ENCODE measurements around the gene PSMG3. TPM values are rescaled to one million over a fixed set of nuclear protein-coding genes. Genes with fewer than 3 reads are reported as not detected.

The PSMG3 gene
- total RNA-seq, 3 donors from 2014 or later (not counting 1 experiment from before 2014, with no cell fraction given): 19.0 to 21.4 (median 20.5) TPM

GRCh38 chr7:1554333-1555045, 15.3 kb downstream of the PSMG3 start:
- 84% methylated on average over 20 of the region's 20 CpGs for WGBS (ENCODE audit: insufficient coverage)
- H3K27ac ChIP-seq (ENCODE audit: low read length): no peak overlapping the region
- H3K4me3 ChIP-seq (ENCODE audit: low read length): no peak overlapping the region
- no peaks in the 10 kb centered on the region for H3K9me3 ChIP-seq (ENCODE audit: control insufficient read depth, insufficient read depth, low read length)
- H3K4me3 Mint-ChIP-seq: no peak overlapping the region
- ATAC-seq: no peak
- H3K27me3 Mint-ChIP-seq (ENCODE audit: low read depth in 2 of 2): peaks cover 0 to 2% of the 10 kb centered on the region in 2 donors
- no peaks in the 10 kb centered on the region for H3K36me3 Mint-ChIP-seq
- DNase-seq: no peak
- intact Hi-C loops (cut with micrococcal nuclease): no loop called here
- no peaks in the 10 kb centered on the region for H3K27me3 ChIP-seq (ENCODE audit: control insufficient read depth, insufficient read depth, low read length)
- TF ChIP-seq CTCF (IDR thresholded peaks at IDR 0.05): no peak
- H3K36me3 ChIP-seq (ENCODE audit: control insufficient read depth, insufficient read depth, low read length): no peaks in the 10 kb centered on the region
- no peak overlapping the region for H3K27ac Mint-ChIP-seq
- no peaks in the 10 kb centered on the region for H3K9me3 Mint-ChIP-seq
- H3K4me1 ChIP-seq (ENCODE audit: control insufficient read depth, insufficient read depth, low read length): peaks cover 4% of the 10 kb centered on the region
- peaks cover 0 to 12% of the 10 kb centered on the region in 2 donors for H3K4me1 Mint-ChIP-seq

GRCh38 chr7:1553512-1554210, 16.2 kb downstream of the PSMG3 start:
- intact Hi-C loops (cut with micrococcal nuclease): no loop called here
- H3K27me3 ChIP-seq (ENCODE audit: control insufficient read depth, insufficient read depth, low read length): no peaks in the 10 kb centered on the region
- H3K36me3 Mint-ChIP-seq: no peaks in the 10 kb centered on the region
- DNase-seq (no peak), ATAC-seq (no peak)
- H3K4me3 ChIP-seq (ENCODE audit: low read length): no peak overlapping the region
- no peak overlapping the region for H3K27ac Mint-ChIP-seq
- no peaks in the 10 kb centered on the region for H3K9me3 ChIP-seq (ENCODE audit: control insufficient read depth, insufficient read depth, low read length)
- H3K4me1 Mint-ChIP-seq: peaks cover 0 to 15% of the 10 kb centered on the region in 2 donors
- WGBS (ENCODE audit: insufficient coverage): 94% methylated on average over 28 of the region's 28 CpGs
- peaks cover 4% of the 10 kb centered on the region for H3K4me1 ChIP-seq (ENCODE audit: control insufficient read depth, insufficient read depth, low read length)
- no peak for TF ChIP-seq CTCF (IDR thresholded peaks at IDR 0.05)
- H3K9me3 Mint-ChIP-seq: no peaks in the 10 kb centered on the region
- H3K4me3 Mint-ChIP-seq: no peak overlapping the region
- H3K27me3 Mint-ChIP-seq (ENCODE audit: low read depth in 2 of 2): peaks cover 0 to 2% of the 10 kb centered on the region in 2 donors
- H3K36me3 ChIP-seq (ENCODE audit: control insufficient read depth, insufficient read depth, low read length): no peaks in the 10 kb centered on the region
- no peak overlapping the region for H3K27ac ChIP-seq (ENCODE audit: low read length)

GRCh38 chr7:1552200-1552599, 17.6 kb downstream of the PSMG3 start:
- no peaks in the 10 kb centered on the region for H3K27me3 ChIP-seq (ENCODE audit: control insufficient read depth, insufficient read depth, low read length)
- DNase-seq (no peak), ATAC-seq (no peak)
- H3K4me1 Mint-ChIP-seq: peaks cover 0 to 21% of the 10 kb centered on the region in 2 donors
- H3K36me3 Mint-ChIP-seq: no peaks in the 10 kb centered on the region
- H3K9me3 Mint-ChIP-seq: no peaks in the 10 kb centered on the region
- no peak overlapping the region for H3K4me3 ChIP-seq (ENCODE audit: low read length)
- WGBS (ENCODE audit: insufficient coverage): 93% methylated on average over 7 of the region's 7 CpGs
- peaks cover 0 to 2% of the 10 kb centered on the region in 2 donors for H3K27me3 Mint-ChIP-seq (ENCODE audit: low read depth in 2 of 2)
- peaks cover 4% of the 10 kb centered on the region for H3K4me1 ChIP-seq (ENCODE audit: control insufficient read depth, insufficient read depth, low read length)
- no peaks in the 10 kb centered on the region for H3K36me3 ChIP-seq (ENCODE audit: control insufficient read depth, insufficient read depth, low read length)
- TF ChIP-seq CTCF (IDR thresholded peaks at IDR 0.05): no peak
- H3K27ac Mint-ChIP-seq: no peak overlapping the region
- intact Hi-C loops (cut with micrococcal nuclease): no loop called here
- H3K9me3 ChIP-seq (ENCODE audit: control insufficient read depth, insufficient read depth, low read length): no peaks in the 10 kb centered on the region
- no peak overlapping the region for H3K4me3 Mint-ChIP-seq
- no peak overlapping the region for H3K27ac ChIP-seq (ENCODE audit: low read length)
